ENCODE measurements around the gene RALGAPB.
A peak's percentile ranks its signal among the peaks of the same experiment; 100 is the strongest.
"Not testable (repeated sequence)": the region's sequence is repeated elsewhere in the genome, so short reads cannot be mapped to it uniquely, and the experiment has no call there.

The RALGAPB gene

GRCh38 chr20:38429301-38429700, 43.3 kb upstream of the RALGAPB start:
- Histone ChIP-seq H3K79me2 (ENCODE audit: insufficient read depth, low read length) (peaks cover 95% of the 10 kb centered on the region), H4K20me1 (ENCODE audit: insufficient read depth, low read length) (peaks cover 96% of the 10 kb centered on the region), H3K4me1 (ENCODE audit: insufficient read depth, low read length) (peaks cover 52% of the 10 kb centered on the region), H3K36me3 (ENCODE audit: insufficient read depth, low read length) (peaks cover 95% of the 10 kb centered on the region), H3K9ac (ENCODE audit: low read depth, low read length) (no peak overlapping the region), H3K9me3 (ENCODE audit: insufficient read depth, low read length, severe bottlenecking) (no peaks in the 10 kb centered on the region), H2AFZ (ENCODE audit: low read depth, low read length) (no peak overlapping the region), H3K27me3 (ENCODE audit: insufficient read depth, low read length, poor library complexity) (no peaks in the 10 kb centered on the region), H3K4me2 (ENCODE audit: insufficient read depth, low read length) (peak overlapping the region; percentile 36; the same call in 1 of the 2 replicates), H3K4me3 (ENCODE audit: low read depth in 1 of 2, low read length in 2 of 2) (no peak overlapping the region), H3K27ac (ENCODE audit: low read length) (no peak overlapping the region)
- TF ChIP-seq EZH2 (IDR thresholded peaks at IDR 0.05; ENCODE audit: borderline replicate concordance, low read depth, low read length, severe bottlenecking) (no peak), CTCF (IDR thresholded peaks at IDR 0.05; ENCODE audit: borderline replicate concordance, extremely low read depth, low read length, poor library complexity, severe bottlenecking) (no peak)
- ATAC-seq (ENCODE audit: insufficient read depth, low read depth) (no peak), DNase-seq (no peak)

DNA sequence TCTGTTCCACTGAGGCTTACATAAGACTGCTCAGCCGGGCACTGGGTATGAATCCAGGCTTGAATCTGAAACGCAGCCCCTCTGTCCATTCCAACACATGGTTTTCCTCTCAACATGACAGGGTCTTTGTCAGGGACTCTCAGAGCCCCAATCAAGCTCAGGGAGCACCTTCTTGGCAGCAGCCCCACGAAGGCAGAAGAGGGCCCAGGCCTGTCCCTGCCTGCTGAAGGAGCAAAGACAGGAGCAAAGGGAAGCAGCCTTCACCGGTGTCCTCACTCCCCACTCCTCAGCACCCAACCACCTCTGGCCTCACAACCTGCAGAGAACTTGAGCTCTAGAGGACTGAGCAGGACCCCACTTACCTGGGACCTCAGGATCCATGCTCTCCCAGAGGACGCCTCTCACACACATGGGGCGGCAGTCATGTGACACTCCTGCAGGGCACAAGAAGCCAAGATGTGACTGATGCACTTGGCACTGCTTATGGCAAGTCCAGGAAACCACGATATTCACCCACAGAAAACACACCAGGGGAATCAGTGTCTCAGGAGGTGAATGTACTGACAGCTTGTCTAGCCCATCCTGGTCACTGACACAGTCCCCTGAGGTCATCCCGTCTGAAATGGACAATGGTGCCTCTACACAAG, 41.8 kb upstream of the RALGAPB start:
- ATAC-seq (ENCODE audit: insufficient read depth, low read depth) (no peak), DNase-seq (no peak)
- peaks cover 59% of the 10 kb centered on the region for H3K4me1 ChIP-seq (ENCODE audit: insufficient read depth, low read length)
- H2AFZ ChIP-seq (ENCODE audit: low read depth, low read length), result no peak overlapping the region
- peak overlapping the region in 1 of 2 experiments; percentile 80; a peak in 1 of 4 replicates for H3K4me3 ChIP-seq (ENCODE audit: low read depth in 1 of 2, low read length in 2 of 2)
- no peak overlapping the region for H3K27ac ChIP-seq (ENCODE audit: low read length)
- no peaks in the 10 kb centered on the region for H3K27me3 ChIP-seq (ENCODE audit: insufficient read depth, low read length, poor library complexity)
- peak overlapping the region; percentile 91; the same call in 1 of the 2 replicates for H3K4me2 ChIP-seq (ENCODE audit: insufficient read depth, low read length)
- no peak overlapping the region for H3K9ac ChIP-seq (ENCODE audit: low read depth, low read length)
- H4K20me1 ChIP-seq (ENCODE audit: insufficient read depth, low read length), result peaks cover 83% of the 10 kb centered on the region
- H3K79me2 ChIP-seq (ENCODE audit: insufficient read depth, low read length), result peaks cover 89% of the 10 kb centered on the region
- peaks cover 88% of the 10 kb centered on the region for H3K36me3 ChIP-seq (ENCODE audit: insufficient read depth, low read length)
- no peaks in the 10 kb centered on the region for H3K9me3 ChIP-seq (ENCODE audit: insufficient read depth, low read length, severe bottlenecking)
- TF ChIP-seq EZH2 (IDR thresholded peaks at IDR 0.05; ENCODE audit: borderline replicate concordance, low read depth, low read length, severe bottlenecking) (no peak), CTCF (IDR thresholded peaks at IDR 0.05; ENCODE audit: borderline replicate concordance, extremely low read depth, low read length, poor library complexity, severe bottlenecking) (no peak)

GRCh38 chr20:38432292-38432691, 40.4 kb upstream of the RALGAPB start:
- Histone ChIP-seq H3K4me2 (ENCODE audit: insufficient read depth, low read length) (peak overlapping the region; percentile 91), H3K9me3 (ENCODE audit: insufficient read depth, low read length, severe bottlenecking) (no peaks in the 10 kb centered on the region), H3K4me1 (ENCODE audit: insufficient read depth, low read length) (peaks cover 59% of the 10 kb centered on the region), H3K9ac (ENCODE audit: low read depth, low read length) (peak overlapping the region; percentile 83; the same call in 1 of the 2 replicates), H3K79me2 (ENCODE audit: insufficient read depth, low read length) (peaks cover 75% of the 10 kb centered on the region), H3K27ac (ENCODE audit: low read length) (no peak overlapping the region), H2AFZ (ENCODE audit: low read depth, low read length) (no peak overlapping the region), H4K20me1 (ENCODE audit: insufficient read depth, low read length) (peaks cover 68% of the 10 kb centered on the region), H3K36me3 (ENCODE audit: insufficient read depth, low read length) (peaks cover 73% of the 10 kb centered on the region), H3K27me3 (ENCODE audit: insufficient read depth, low read length, poor library complexity) (no peaks in the 10 kb centered on the region), H3K4me3 (ENCODE audit: low read depth in 1 of 2, low read length in 2 of 2) (peak overlapping the region in 1 of 2 experiments; percentile 80; a peak in 2 of 4 replicates)
- DNase-seq (no peak), ATAC-seq (ENCODE audit: insufficient read depth, low read depth) (no peak)
- TF ChIP-seq CTCF (IDR thresholded peaks at IDR 0.05; ENCODE audit: borderline replicate concordance, extremely low read depth, low read length, poor library complexity, severe bottlenecking) (peak; percentile 1), EZH2 (IDR thresholded peaks at IDR 0.05; ENCODE audit: borderline replicate concordance, low read depth, low read length, severe bottlenecking) (no peak)

DNA sequence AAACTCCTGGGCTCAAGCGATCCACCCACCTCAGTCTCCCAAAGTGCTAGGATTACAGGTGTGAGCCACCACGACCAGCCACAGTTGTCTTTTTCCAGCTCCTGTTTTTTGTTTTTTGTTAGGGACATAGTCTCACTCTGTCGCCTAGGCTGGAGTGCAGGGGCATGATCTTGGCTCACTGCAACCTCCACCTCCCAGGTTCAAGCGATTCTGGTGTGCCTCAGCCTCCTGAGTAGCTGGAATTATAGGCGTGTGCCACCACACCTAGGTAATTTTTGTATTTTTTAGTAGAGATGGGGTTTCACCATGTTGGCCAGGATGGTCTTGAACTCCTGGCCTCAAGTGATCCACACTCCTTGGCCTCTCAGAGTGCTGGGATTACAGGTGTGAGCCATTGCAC, 39.8 kb upstream of the RALGAPB start:
- Histone ChIP-seq H3K27ac (ENCODE audit: low read length) (peak overlapping the region; percentile 89; the same call in 1 of the 2 replicates), H3K9ac (ENCODE audit: low read depth, low read length) (peak overlapping the region; percentile 83)

More for the DNA sequence above, 39.8 kb upstream of the RALGAPB start:
- Histone ChIP-seq H3K79me2 (ENCODE audit: insufficient read depth, low read length) (peaks cover 70% of the 10 kb centered on the region), H3K36me3 (ENCODE audit: insufficient read depth, low read length) (peaks cover 67% of the 10 kb centered on the region), H3K4me2 (ENCODE audit: insufficient read depth, low read length) (peak overlapping the region; percentile 91), H3K4me3 (ENCODE audit: low read depth in 1 of 2, low read length in 2 of 2) (peak overlapping the region in 1 of 2 experiments; percentile 80; a peak in 2 of 4 replicates), H3K4me1 (ENCODE audit: insufficient read depth, low read length) (peaks cover 59% of the 10 kb centered on the region), H4K20me1 (ENCODE audit: insufficient read depth, low read length) (peaks cover 62% of the 10 kb centered on the region)
- H3K27me3 ChIP-seq (ENCODE audit: insufficient read depth, low read length, poor library complexity); H3K9me3 ChIP-seq (ENCODE audit: insufficient read depth, low read length, severe bottlenecking); DNase-seq; ATAC-seq (ENCODE audit: insufficient read depth, low read depth); H2AFZ ChIP-seq (ENCODE audit: low read depth, low read length): not testable (repeated sequence)

All from DND-41 (cell line).